Brain pericyte (primary cell): ENCODE data around the gene WNK1.
"Not testable (repeated sequence)": the region's sequence is repeated elsewhere in the genome, so short reads cannot be mapped to it uniquely, and the experiment has no call there.

Experiments
- DNase-seq: peaks from one replicate; pipeline ENCODE4 v3.0.0-alpha.2; 2012; ENCODE audit warnings: low read depth, low spot score

Gene WNK1

GRCh38 chr12:751999-752694 is at the start of gene WNK1:
Gene WNK1 (plus strand): TSS chr12:752579. CDS start chr12:753566, 987 bp downstream.
- DNase-seq, result peak; percentile 92

GRCh38 chr12:704516-705242 is 47.7 kb upstream of the WNK1 start:
- DNase-seq, result no peak

- DNase-seq, result not testable (repeated sequence)
Observed at GRCh38 chr12:708084-708483, 44.3 kb upstream of the WNK1 start.

- DNase-seq, result no peak
Observed at GRCh38 chr12:709455-710020, 42.8 kb upstream of the WNK1 start.

- DNase-seq, result no peak
Observed at GRCh38 chr12:712172-712863, 40.1 kb upstream of the WNK1 start.

- no peak for DNase-seq
Observed at GRCh38 chr12:713281-713875, 39.0 kb upstream of the WNK1 start.

- DNase-seq, result no peak
Observed at GRCh38 chr12:716506-716905, 35.9 kb upstream of the WNK1 start.

- no peak for DNase-seq
Observed at GRCh38 chr12:718756-719102, 33.6 kb upstream of the WNK1 start.

- DNase-seq, result no peak
Observed at GRCh38 chr12:720231-720941, 32.0 kb upstream of the WNK1 start.

GRCh38 chr12:724194-724855 is 28.1 kb upstream of the WNK1 start:
- no peak for DNase-seq

GRCh38 chr12:725076-725475 is 27.3 kb upstream of the WNK1 start:
- no peak for DNase-seq

GRCh38 chr12:726281-727140 is 25.9 kb upstream of the WNK1 start:
- DNase-seq, result no peak

GRCh38 chr12:727321-727720 is 25.1 kb upstream of the WNK1 start:
- DNase-seq, result no peak

GRCh38 chr12:728781-729180 is 23.6 kb upstream of the WNK1 start:
- no peak for DNase-seq

- DNase-seq, result no peak
Observed at GRCh38 chr12:729221-729620, 23.2 kb upstream of the WNK1 start.

- DNase-seq, result no peak
Observed at GRCh38 chr12:730550-730949, 21.8 kb upstream of the WNK1 start.

- DNase-seq, result no peak
Observed at GRCh38 chr12:737122-737739, 15.1 kb upstream of the WNK1 start.

- no peak for DNase-seq
Observed at GRCh38 chr12:738712-739111, 13.7 kb upstream of the WNK1 start.

GRCh38 chr12:739349-739748 is 13.0 kb upstream of the WNK1 start:
- no peak for DNase-seq
